GM13977 (cell line): ENCODE results near the gene SH3RF3.

Experiments
- DNase-seq: peaks from one replicate; pipeline ENCODE4 v3.0.0; 2012; ENCODE audit warnings: low spot score
- in situ Hi-C: fragments of 300-500 bp; cut with MboI; formaldehyde crosslinking; loops from one replicate; pipeline ENCODE4 v1.12.0; 2022; ENCODE audit warnings: low sequenced_read_pairs, low pct_unique_long_range_greater_than_20kb, mixed read lengths, inconsistent platforms; ENCODE audit not compliant: unreplicated experiment
- TF ChIP-seq, protein P1 (sequence below): IDR thresholded peaks from 2 replicates; pipeline ENCODE4 v1.5.1; 2012; ENCODE audit warnings: mild to moderate bottlenecking, control low read depth; ENCODE audit not compliant: insufficient read depth; ENCODE audit errors: extremely low read depth, missing control alignments

The SH3RF3 gene

DNA sequence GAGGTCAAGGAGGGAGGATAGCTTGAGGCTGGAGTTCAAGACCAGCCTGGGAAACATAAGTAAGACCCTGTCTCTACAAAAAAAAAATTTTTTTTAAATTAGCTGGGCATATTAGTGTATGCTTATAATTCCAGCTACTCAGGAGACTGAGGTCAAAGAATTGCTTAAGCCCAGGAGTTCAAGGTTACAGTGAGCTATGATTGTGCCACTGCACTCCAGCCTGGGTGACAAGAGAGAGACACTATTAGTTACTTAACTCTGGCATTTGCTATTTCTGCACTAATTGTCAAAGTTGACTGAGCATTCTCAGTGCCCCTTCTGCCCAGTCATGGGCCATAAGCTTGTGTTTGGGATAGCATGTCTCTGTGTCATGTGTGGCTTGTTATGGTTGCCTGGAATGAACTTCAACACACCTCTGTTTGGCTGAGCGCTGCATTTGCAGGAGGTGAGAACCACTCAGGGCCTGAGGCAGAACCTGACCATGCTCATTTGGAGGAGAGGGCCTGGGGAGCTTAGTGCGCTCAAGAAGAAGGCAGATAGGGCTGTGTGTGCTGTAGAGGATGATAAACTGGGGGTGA lies 77.7 kb downstream of the SH3RF3 start:
- no peak for DNase-seq
- in situ Hi-C loops, result no loop called here
- TF ChIP-seq, protein P1, sequence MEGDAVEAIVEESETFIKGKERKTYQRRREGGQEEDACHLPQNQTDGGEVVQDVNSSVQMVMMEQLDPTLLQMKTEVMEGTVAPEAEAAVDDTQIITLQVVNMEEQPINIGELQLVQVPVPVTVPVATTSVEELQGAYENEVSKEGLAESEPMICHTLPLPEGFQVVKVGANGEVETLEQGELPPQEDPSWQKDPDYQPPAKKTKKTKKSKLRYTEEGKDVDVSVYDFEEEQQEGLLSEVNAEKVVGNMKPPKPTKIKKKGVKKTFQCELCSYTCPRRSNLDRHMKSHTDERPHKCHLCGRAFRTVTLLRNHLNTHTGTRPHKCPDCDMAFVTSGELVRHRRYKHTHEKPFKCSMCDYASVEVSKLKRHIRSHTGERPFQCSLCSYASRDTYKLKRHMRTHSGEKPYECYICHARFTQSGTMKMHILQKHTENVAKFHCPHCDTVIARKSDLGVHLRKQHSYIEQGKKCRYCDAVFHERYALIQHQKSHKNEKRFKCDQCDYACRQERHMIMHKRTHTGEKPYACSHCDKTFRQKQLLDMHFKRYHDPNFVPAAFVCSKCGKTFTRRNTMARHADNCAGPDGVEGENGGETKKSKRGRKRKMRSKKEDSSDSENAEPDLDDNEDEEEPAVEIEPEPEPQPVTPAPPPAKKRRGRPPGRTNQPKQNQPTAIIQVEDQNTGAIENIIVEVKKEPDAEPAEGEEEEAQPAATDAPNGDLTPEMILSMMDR, result no peak

DNA sequence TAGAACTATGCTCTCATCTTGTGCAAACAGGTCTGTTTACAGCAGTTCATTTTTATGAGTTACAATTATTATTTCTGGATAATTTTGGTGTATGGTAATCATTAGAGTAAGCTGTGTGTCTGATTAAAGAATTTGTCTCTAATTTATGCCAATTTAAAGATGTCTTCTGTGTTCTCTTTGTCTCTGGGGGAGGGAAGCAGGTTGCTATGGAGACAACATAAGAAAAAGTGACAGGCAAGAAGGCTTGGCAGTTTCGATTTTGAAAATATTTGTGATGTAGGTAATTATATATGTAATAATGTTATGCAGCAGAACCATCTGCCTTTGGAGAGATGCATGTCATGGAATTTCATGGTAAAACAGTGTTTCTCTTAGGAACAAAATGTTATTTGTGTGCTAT lies 78.2 kb downstream of the SH3RF3 start:
- in situ Hi-C loops, result no loop called here
- TF ChIP-seq, protein P1, result no peak
- no peak for DNase-seq

DNA sequence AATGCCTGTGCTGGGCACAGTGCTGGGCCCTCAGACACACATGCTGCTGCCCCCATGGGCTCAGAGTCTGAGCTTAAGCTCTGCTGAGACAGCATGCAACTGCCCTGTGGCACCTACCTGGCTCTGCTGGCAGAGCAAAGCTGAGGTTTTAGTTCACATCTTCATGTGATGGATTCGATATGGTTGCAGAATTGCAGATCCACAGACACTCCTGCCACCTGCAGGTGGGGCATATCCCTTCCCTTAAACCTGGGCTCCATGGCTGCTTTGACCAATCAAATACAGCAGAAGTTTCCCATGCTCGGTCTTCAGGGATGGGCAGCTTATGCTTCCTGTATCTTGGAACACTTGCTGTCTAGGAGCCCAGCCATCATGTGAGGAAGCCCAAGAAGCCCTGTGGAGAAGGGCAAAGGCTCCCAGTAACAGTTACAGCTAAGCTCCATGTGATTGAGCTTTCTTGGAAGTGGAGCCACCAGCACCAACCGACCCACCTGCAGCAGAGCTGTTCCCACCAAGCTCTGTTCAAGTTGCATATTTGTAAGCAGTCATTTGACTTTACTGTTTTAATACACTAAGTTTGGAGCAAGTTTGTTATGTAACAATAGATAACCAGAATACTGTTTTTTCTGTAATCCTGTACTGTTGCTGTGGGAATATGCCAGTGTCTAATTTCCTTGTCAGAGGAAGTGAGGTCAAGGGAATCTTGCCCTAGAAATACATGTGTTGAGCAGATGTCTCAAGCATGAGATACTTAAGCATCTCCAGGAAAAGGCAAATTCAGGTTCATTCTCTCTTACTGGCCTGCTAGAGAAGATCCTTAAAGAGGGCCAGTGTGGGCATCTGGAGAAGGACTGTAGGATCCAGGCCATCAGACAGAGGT lies 79.3 kb downstream of the SH3RF3 start:
- TF ChIP-seq, protein P1, result peak; percentile 1
- DNase-seq, result no peak
- in situ Hi-C loops, result no loop called here

DNA sequence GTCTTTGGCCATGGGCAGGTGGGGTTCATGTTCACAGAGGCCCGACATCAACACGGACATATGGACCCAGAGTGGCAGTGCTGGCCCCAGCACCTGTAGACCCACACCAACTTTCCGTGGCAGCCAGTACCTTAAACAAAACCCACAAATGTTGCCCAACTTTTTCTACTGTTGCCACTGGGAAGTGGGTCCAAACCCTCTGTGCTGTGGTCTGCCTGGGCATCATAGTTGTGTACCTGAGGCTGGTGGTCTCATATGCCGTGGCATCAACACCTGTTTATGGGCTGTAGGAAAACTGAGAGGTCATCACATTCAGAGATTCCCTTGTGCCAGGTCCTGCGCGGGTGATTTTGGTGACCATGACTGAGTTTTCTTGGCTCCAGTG lies 79.9 kb downstream of the SH3RF3 start:
- DNase-seq, result no peak
- in situ Hi-C loops, result no loop called here
- TF ChIP-seq, protein P1, result no peak

DNA sequence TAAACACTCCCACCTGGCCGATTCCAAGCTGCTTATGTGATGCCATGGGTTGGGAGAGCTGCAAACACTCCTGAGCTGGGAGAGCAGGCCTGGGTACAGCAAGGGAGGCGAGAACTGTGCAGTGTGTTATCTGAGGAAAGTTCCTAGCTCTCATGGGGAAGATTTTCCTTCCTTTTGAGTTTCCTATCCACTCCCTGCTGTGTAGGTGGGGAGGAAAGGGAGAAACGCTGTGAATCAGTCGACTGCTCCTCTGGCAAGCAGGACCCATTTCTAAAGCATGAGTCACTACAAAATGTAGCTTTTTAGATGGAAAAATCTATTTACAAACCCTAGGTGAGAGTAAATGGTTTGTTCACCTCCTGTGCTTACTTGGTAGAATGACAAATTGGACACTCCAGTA lies 80.4 kb downstream of the SH3RF3 start:
- in situ Hi-C loops, result no loop called here
- TF ChIP-seq, protein P1, result no peak
- no peak for DNase-seq

DNA sequence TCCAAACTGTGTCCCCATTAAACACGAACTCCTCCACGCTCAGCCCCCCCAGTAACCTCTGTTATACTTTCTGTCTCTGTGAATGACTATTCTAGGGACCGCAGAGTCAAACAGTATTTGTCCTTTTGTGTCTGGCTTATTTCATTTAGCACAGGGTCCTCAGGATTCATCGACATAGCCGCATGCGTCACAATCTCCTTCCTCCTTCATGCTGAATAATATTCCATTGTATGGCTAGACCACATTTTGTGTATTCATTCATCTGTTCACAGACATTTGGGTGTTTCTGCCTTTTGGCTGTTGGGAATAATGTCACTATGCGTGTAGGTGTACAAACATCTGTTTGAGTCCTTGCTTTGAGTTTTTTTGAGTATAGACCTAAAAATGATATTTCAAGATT lies 80.9 kb downstream of the SH3RF3 start:
- in situ Hi-C loops, result no loop called here
- TF ChIP-seq, protein P1, result no peak
- no peak for DNase-seq
